ENCODE results near the gene PTP4A1. TPM values are rescaled to one million over a fixed set of nuclear protein-coding genes. Genes with fewer than 3 reads are reported as not detected.

The PTP4A1 gene
- total RNA-seq, 1 donor from 2014 or later: 48.4 TPM

- no peak for TF ChIP-seq CTCF (IDR thresholded peaks at IDR 0.05; ENCODE audit: insufficient read depth, low read length, poor library complexity, severe bottlenecking)
- no peaks in the 10 kb centered on the region for H3K27me3 ChIP-seq (ENCODE audit: control insufficient read depth, insufficient read depth, low read length)
- H3K4me3 ChIP-seq (ENCODE audit: low read depth, low read length): no peak overlapping the region
- no peak for DNase-seq (ENCODE audit: low read depth)
- H3K36me3 ChIP-seq (ENCODE audit: control insufficient read depth, insufficient read depth, low read length): no peaks in the 10 kb centered on the region
Observed at GRCh38 chr6:63549076-63549475, 23.2 kb upstream of the PTP4A1 start.

GRCh38 chr6:63553208-63553607, 19.1 kb upstream of the PTP4A1 start:
- H3K36me3 ChIP-seq (ENCODE audit: control insufficient read depth, insufficient read depth, low read length): no peaks in the 10 kb centered on the region
- TF ChIP-seq CTCF (IDR thresholded peaks at IDR 0.05; ENCODE audit: insufficient read depth, low read length, poor library complexity, severe bottlenecking): no peak
- H3K4me3 ChIP-seq (ENCODE audit: low read depth, low read length): no peak overlapping the region
- no peaks in the 10 kb centered on the region for H3K27me3 ChIP-seq (ENCODE audit: control insufficient read depth, insufficient read depth, low read length)
- no peak for DNase-seq (ENCODE audit: low read depth)

GRCh38 chr6:63553900-63554299, 18.4 kb upstream of the PTP4A1 start:
- H3K36me3 ChIP-seq (ENCODE audit: control insufficient read depth, insufficient read depth, low read length): no peaks in the 10 kb centered on the region
- no peaks in the 10 kb centered on the region for H3K27me3 ChIP-seq (ENCODE audit: control insufficient read depth, insufficient read depth, low read length)
- H3K4me3 ChIP-seq (ENCODE audit: low read depth, low read length): no peak overlapping the region
- TF ChIP-seq CTCF (IDR thresholded peaks at IDR 0.05; ENCODE audit: insufficient read depth, low read length, poor library complexity, severe bottlenecking): no peak
- DNase-seq (ENCODE audit: low read depth): no peak

- no peak for TF ChIP-seq CTCF (IDR thresholded peaks at IDR 0.05; ENCODE audit: insufficient read depth, low read length, poor library complexity, severe bottlenecking)
- no peak for DNase-seq (ENCODE audit: low read depth)
- Histone ChIP-seq H3K4me3 (ENCODE audit: low read depth, low read length) (no peak overlapping the region), H3K36me3 (ENCODE audit: control insufficient read depth, insufficient read depth, low read length) (no peaks in the 10 kb centered on the region), H3K27me3 (ENCODE audit: control insufficient read depth, insufficient read depth, low read length) (no peaks in the 10 kb centered on the region)
Observed at GRCh38 chr6:63554782-63555181, 17.5 kb upstream of the PTP4A1 start.

- TF ChIP-seq CTCF (IDR thresholded peaks at IDR 0.05; ENCODE audit: insufficient read depth, low read length, poor library complexity, severe bottlenecking): no peak
- Histone ChIP-seq H3K36me3 (ENCODE audit: control insufficient read depth, insufficient read depth, low read length) (no peaks in the 10 kb centered on the region), H3K4me3 (ENCODE audit: low read depth, low read length) (no peak overlapping the region), H3K27me3 (ENCODE audit: control insufficient read depth, insufficient read depth, low read length) (no peaks in the 10 kb centered on the region)
- no peak for DNase-seq (ENCODE audit: low read depth)
Observed at GRCh38 chr6:63556369-63556768, 15.9 kb upstream of the PTP4A1 start.

GRCh38 chr6:63558278-63558677, 14.0 kb upstream of the PTP4A1 start:
- H3K27me3 ChIP-seq (ENCODE audit: control insufficient read depth, insufficient read depth, low read length): no peaks in the 10 kb centered on the region
- no peak for TF ChIP-seq CTCF (IDR thresholded peaks at IDR 0.05; ENCODE audit: insufficient read depth, low read length, poor library complexity, severe bottlenecking)
- H3K4me3 ChIP-seq (ENCODE audit: low read depth, low read length): no peak overlapping the region
- no peak for DNase-seq (ENCODE audit: low read depth)
- no peaks in the 10 kb centered on the region for H3K36me3 ChIP-seq (ENCODE audit: control insufficient read depth, insufficient read depth, low read length)

All from kidney epithelial cell (primary cell).